Peyer's patch (tissue), 4 donors: ENCODE measurements around the gene LRSAM1. TPM values are rescaled to one million over a fixed set of nuclear protein-coding genes. Genes with fewer than 3 reads are reported as not detected.

ENCODE experiments used
- DNase-seq, 3 donors: peaks; one replicate each; pipeline ENCODE4 v3.0.0-alpha.2; 2017 to 2019
- H3K27ac ChIP-seq, 4 donors: fragments of 200-600 bp; sonication (generic); one replicate each; pipeline ENCODE4 v1.5.1; 2016 to 2019
- H3K27me3 ChIP-seq, 2 donors: fragments of 200-600 bp; sonication (generic); one replicate each; pipeline ENCODE4 v1.5.1; 2019
- H3K36me3 ChIP-seq, 3 donors: fragments of 200-600 bp; sonication (generic); one replicate each; pipeline ENCODE4 v1.5.1; 2016 to 2019
- H3K4me1 ChIP-seq, 4 donors: fragments of 200-600 bp; sonication (generic); one replicate each; pipeline ENCODE4 v1.5.1; 2016 to 2019
- H3K4me3 ChIP-seq, 4 donors: fragments of 200-600 bp; sonication (generic); 1 replicate in 3 of 4; 2 replicates in 1 of 4; pipeline ENCODE4 v1.5.1; 2016 to 2019; ENCODE audit warnings: mild to moderate bottlenecking in 1 of 4
- H3K9me3 ChIP-seq, 4 donors: fragments of 200-600 bp; sonication (generic); one replicate each; pipeline ENCODE4 v1.5.1; 2016 to 2019; ENCODE audit warnings: mild to moderate bottlenecking in 1 of 4
- POLR2A ChIP-seq, 2 donors: fragments of 450-650 bp; IDR thresholded peaks; one replicate each; pipeline ENCODE4 v1.5.1; 2017; ENCODE audit warnings: antibody characterized with exemption in 2 of 2, mild to moderate bottlenecking in 2 of 2, moderate library complexity in 2 of 2
- total RNA-seq, 4 donors: library from RNA; depleted of rRNA; stranded (reverse); fragments of >200 nt; gene quantifications; one replicate each; pipeline ENCODE4 v1.1.0, GENCODE V29; 2016
- TF ChIP-seq, protein P1 (sequence below), 6 experiments: fragments of 450-650 bp in 4 of 6; fragments of 200-600 bp in 2 of 6; sonication (generic) in 1 of 6; IDR thresholded peaks; one replicate each; pipeline ENCODE4 v1.5.1; 2017 to 2019; ENCODE audit warnings: antibody characterized with exemption in 6 of 6, mild to moderate bottlenecking in 3 of 6, moderate library complexity in 1 of 6

The LRSAM1 gene
- total RNA-seq, 4 donors from 2014 or later, result 19.3 to 59.4 (median 35.3) TPM

DNA sequence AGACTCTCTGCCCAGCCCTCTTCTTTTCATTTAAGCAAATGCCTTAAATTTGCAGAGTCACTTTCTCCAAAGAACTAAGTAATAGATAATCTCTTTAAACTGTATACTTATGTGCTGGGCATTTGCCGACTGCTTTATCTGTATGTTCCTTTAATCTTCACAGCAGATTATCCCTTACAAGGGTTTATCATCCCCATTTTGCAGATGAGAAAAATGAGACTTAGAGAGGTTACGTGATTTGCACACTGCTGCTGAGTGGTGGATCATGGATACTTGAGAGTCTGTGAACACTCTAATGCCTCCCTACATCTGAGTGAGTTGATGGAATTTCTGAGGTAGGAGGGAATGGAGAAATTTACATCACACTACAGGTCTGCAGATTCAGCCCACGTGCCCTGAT is 23.0 kb upstream of the LRSAM1 start:
- TF ChIP-seq, protein P1, sequence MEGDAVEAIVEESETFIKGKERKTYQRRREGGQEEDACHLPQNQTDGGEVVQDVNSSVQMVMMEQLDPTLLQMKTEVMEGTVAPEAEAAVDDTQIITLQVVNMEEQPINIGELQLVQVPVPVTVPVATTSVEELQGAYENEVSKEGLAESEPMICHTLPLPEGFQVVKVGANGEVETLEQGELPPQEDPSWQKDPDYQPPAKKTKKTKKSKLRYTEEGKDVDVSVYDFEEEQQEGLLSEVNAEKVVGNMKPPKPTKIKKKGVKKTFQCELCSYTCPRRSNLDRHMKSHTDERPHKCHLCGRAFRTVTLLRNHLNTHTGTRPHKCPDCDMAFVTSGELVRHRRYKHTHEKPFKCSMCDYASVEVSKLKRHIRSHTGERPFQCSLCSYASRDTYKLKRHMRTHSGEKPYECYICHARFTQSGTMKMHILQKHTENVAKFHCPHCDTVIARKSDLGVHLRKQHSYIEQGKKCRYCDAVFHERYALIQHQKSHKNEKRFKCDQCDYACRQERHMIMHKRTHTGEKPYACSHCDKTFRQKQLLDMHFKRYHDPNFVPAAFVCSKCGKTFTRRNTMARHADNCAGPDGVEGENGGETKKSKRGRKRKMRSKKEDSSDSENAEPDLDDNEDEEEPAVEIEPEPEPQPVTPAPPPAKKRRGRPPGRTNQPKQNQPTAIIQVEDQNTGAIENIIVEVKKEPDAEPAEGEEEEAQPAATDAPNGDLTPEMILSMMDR (IDR thresholded peaks at IDR 0.05), result no peak
- TF ChIP-seq POLR2A (IDR thresholded peaks at IDR 0.05), result no peak
- no peak for DNase-seq
- no peak overlapping the region for H3K4me3 ChIP-seq

DNA sequence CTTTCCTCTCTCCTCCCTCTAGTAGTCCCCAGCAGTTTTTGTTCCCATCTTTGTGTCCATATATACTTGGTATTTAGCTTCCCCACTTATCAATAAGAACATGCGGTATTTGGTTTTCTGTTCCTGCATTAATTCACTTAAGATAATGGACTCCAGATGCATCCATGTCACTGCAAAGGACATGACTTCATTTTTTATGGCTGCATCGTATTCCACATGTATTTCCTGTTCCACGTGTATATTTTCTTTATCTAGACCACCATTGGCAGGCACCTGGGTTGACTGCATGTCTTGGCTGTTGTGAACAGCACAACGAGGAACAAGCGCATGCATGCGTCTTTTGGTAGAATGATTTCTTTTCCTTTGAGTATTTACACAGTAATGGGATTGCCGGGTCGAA is 20.9 kb upstream of the LRSAM1 start:
- no peak overlapping the region for H3K27ac ChIP-seq
- H3K9me3 ChIP-seq, result no peaks in the 10 kb centered on the region
- TF ChIP-seq, protein P1 (IDR thresholded peaks at IDR 0.05), result no peak
- TF ChIP-seq POLR2A (IDR thresholded peaks at IDR 0.05), result no peak
- no peaks in the 10 kb centered on the region for H3K27me3 ChIP-seq
- peaks cover 0 to 52% (median 0%) of the 10 kb centered on the region in 3 donors for H3K36me3 ChIP-seq
- no peak overlapping the region for H3K4me3 ChIP-seq
- DNase-seq, result no peak
- peaks cover 0 to 9% (median 0%) of the 10 kb centered on the region in 4 donors for H3K4me1 ChIP-seq

More for the DNA sequence above, 23.0 kb upstream of the LRSAM1 start:
- H3K4me1 ChIP-seq, result peaks cover 0 to 15% (median 5%) of the 10 kb centered on the region in 4 donors
- H3K36me3 ChIP-seq, result peaks cover 0 to 32% (median 0%) of the 10 kb centered on the region in 3 donors
- H3K27ac ChIP-seq, result no peak overlapping the region
- no peaks in the 10 kb centered on the region for H3K9me3 ChIP-seq
- no peaks in the 10 kb centered on the region for H3K27me3 ChIP-seq

DNA sequence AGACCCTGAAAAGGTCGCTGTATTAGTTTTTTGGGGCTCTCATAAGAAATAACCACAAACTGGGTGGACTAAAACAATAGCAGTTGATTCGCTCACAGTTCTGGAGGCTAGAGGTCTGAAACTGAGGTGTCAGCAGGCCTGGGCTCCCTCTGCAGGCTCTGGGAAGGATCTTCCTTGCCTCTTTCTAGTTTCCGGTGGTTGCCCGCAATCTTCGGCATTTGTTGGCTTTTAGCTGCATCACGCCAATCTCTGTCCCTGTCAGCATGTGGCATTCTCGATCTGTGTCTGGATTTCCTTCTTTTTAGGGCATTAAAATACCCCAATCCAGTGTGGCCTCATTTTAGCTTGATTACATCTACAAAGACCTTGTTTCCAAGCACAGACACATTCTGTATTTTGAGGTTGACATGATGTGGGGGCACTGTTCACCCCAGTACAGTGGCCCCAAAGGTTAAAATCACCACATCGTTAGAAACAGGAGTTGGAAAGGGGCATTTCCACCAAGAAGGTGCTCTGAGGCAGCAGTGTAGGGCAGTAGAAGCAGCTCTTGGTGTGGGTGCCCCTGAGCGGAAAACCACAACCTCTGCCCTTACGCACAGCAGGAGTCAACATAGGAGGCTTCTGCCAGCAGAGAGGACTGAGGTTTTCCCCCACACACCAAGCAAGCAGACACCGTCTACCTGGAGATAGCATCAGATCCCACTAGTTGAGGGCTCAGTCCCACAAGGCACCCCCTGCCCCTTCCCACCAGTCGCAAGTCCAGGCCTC is 13.6 kb upstream of the LRSAM1 start:
- no peak for DNase-seq
- Histone ChIP-seq H3K9me3 (no peaks in the 10 kb centered on the region), H3K27me3 (no peaks in the 10 kb centered on the region), H3K27ac (no peak overlapping the region), H3K36me3 (peaks cover 0 to 97% (median 0%) of the 10 kb centered on the region in 3 donors), H3K4me3 (no peak overlapping the region), H3K4me1 (no peaks in the 10 kb centered on the region)
- TF ChIP-seq POLR2A (IDR thresholded peaks at IDR 0.05), result no peak
- TF ChIP-seq, protein P1 (IDR thresholded peaks at IDR 0.05), result peak in 1 of 6 experiments; percentile 5

DNA sequence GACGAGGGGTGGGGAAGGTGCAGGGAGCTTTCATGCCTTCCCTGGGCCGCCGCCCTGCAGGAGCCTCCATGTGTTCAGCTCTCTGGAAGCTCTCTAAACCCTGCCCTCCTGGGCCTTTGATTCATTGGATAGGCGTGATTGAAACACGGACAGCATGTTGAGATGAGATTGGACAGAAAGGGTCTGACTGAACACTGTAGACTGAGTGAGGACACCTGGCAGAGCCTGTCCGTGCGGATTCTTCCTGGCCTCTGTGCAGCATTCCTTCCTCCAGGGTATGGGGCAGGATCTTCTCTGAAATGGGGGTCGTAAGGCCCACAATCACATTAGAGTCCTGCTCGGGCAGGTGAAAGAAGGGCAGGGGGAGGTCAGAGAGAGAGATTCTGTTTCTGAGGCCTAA is 12.9 kb upstream of the LRSAM1 start:
- Histone ChIP-seq H3K27ac (no peak overlapping the region), H3K4me1 (no peaks in the 10 kb centered on the region), H3K27me3 (no peaks in the 10 kb centered on the region), H3K36me3 (peaks cover 0 to 98% (median 0%) of the 10 kb centered on the region in 3 donors), H3K4me3 (no peak overlapping the region), H3K9me3 (no peaks in the 10 kb centered on the region)
- TF ChIP-seq, protein P1 (IDR thresholded peaks at IDR 0.05), result no peak
- TF ChIP-seq POLR2A (IDR thresholded peaks at IDR 0.05), result no peak
- DNase-seq, result no peak

DNA sequence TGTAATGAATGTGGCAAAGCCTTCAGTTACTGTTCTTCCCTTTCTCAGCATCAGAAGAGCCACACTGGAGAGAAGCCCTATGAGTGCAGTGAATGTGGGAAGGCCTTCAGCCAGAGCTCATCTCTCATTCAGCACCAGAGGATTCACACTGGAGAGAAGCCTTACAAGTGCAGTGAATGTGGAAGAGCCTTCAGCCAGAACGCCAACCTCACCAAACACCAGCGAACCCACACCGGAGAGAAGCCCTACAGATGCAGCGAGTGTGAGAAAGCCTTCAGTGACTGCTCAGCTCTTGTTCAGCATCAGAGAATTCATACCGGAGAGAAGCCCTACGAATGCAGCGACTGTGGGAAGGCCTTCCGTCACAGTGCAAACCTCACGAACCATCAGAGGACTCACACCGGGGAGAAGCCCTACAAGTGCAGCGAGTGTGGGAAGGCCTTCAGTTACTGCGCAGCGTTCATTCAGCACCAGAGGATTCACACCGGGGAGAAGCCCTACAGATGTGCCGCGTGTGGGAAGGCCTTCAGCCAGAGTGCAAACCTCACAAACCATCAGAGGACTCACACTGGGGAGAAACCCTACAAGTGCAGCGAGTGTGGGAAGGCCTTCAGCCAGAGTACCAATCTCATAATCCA is 6.9 kb upstream of the LRSAM1 start:
- H3K9me3 ChIP-seq, result no peaks in the 10 kb centered on the region
- peaks cover 0 to 94% (median 0%) of the 10 kb centered on the region in 3 donors for H3K36me3 ChIP-seq
- TF ChIP-seq POLR2A (IDR thresholded peaks at IDR 0.05), result no peak
- TF ChIP-seq, protein P1 (IDR thresholded peaks at IDR 0.05), result no peak
- no peak overlapping the region for H3K27ac ChIP-seq
- H3K4me1 ChIP-seq, result peaks cover 0 to 11% (median 1%) of the 10 kb centered on the region in 4 donors
- H3K27me3 ChIP-seq, result no peaks in the 10 kb centered on the region
- peak in 1 of 3 donors; percentile 18 for DNase-seq
- H3K4me3 ChIP-seq, result no peak overlapping the region
